HG03066 (cell line): ENCODE measurements around the gene TIMP2.
"Not testable (repeated sequence)": the region's sequence is repeated elsewhere in the genome, so short reads cannot be mapped to it uniquely, and the experiment has no call there.

Experiments
- ATAC-seq: cut with Tn5 transposase; IDR thresholded peaks from one replicate; pipeline ENCODE4 v1.9.1; 2021; ENCODE audit warnings: low read depth; ENCODE audit not compliant: unreplicated experiment

Gene TIMP2

GRCh38 chr17:78892062-78892456 lies 33.1 kb downstream of the TIMP2 start:
- ATAC-seq, result no peak

GRCh38 chr17:78891406-78892061 lies 33.7 kb downstream of the TIMP2 start:
- no peak for ATAC-seq

- no peak for ATAC-seq
These were observed 34.7 kb downstream of the TIMP2 start for GRCh38 chr17:78890498-78890897.

GRCh38 chr17:78890096-78890495 lies 35.1 kb downstream of the TIMP2 start:
- ATAC-seq, result not testable (repeated sequence)

GRCh38 chr17:78889531-78889930 lies 35.7 kb downstream of the TIMP2 start:
- no peak for ATAC-seq

- no peak for ATAC-seq
These were observed 36.2 kb downstream of the TIMP2 start for GRCh38 chr17:78888941-78889518.

GRCh38 chr17:78886954-78887353 lies 38.2 kb downstream of the TIMP2 start:
- no peak for ATAC-seq

- ATAC-seq, result no peak
These were observed 39.2 kb downstream of the TIMP2 start for GRCh38 chr17:78885956-78886355.

GRCh38 chr17:78884876-78885667 lies 40.1 kb downstream of the TIMP2 start:
- ATAC-seq, result no peak

GRCh38 chr17:78884148-78884825 lies 40.9 kb downstream of the TIMP2 start:
- ATAC-seq, result no peak

GRCh38 chr17:78883533-78884131 lies 41.6 kb downstream of the TIMP2 start:
- no peak for ATAC-seq

GRCh38 chr17:78883089-78883532 lies 42.1 kb downstream of the TIMP2 start:
- ATAC-seq, result no peak

GRCh38 chr17:78882540-78883088 lies 42.6 kb downstream of the TIMP2 start:
- ATAC-seq, result no peak

- ATAC-seq, result no peak
These were observed 45.5 kb downstream of the TIMP2 start for GRCh38 chr17:78879635-78880186.

- ATAC-seq, result no peak
These were observed 46.2 kb downstream of the TIMP2 start for GRCh38 chr17:78878871-78879527.

GRCh38 chr17:78878261-78878660 lies 46.9 kb downstream of the TIMP2 start:
- no peak for ATAC-seq

- ATAC-seq, result not testable (repeated sequence)
These were observed 48.2 kb downstream of the TIMP2 start for GRCh38 chr17:78876954-78877517.

GRCh38 chr17:78876094-78876597 lies 49.0 kb downstream of the TIMP2 start:
- ATAC-seq, result no peak
